GM21367 (cell line): Measurements from ENCODE around the gene SACM1L.
"Not testable (repeated sequence)": the region's sequence is repeated elsewhere in the genome, so short reads cannot be mapped to it uniquely, and the experiment has no call there.

ENCODE experiments used
- ATAC-seq: cut with Tn5 transposase; IDR thresholded peaks from one replicate; pipeline ENCODE4 v1.9.1; 2021; ENCODE audit not compliant: unreplicated experiment

The SACM1L gene

DNA sequence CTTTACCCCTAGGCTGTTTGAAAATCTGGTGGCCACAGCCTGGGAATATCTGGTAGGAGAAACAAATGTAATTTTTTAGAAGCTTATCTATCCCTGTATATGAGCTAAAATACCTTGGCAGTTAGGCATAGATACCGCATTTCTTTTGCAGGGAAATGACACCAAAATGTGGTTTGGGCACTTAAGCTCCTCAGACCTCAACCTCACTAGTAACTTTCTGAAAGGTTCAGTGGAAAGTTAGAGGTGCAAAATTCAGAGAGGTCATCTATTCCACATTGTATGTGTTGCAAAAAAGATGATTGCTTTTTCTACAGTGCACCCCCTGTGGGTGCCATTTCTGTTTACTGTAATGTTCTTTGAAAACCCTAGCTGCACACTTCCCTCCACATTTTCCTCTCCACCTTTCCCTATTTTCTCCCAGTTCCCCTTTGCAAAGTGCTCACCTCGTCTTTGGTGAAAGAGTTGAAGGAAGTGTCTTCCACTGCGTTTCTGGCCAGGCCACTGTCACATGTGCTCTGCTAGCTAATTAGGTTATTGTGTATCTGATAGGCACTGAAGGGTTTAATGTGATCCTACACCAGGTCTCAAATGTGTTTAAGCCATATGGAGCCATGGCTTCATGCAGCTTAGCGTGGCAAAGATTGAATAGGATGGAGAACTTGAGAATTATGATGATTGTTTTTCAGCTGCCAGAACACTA is 1.3 kb downstream of the SACM1L start:
- ATAC-seq, result no peak

DNA sequence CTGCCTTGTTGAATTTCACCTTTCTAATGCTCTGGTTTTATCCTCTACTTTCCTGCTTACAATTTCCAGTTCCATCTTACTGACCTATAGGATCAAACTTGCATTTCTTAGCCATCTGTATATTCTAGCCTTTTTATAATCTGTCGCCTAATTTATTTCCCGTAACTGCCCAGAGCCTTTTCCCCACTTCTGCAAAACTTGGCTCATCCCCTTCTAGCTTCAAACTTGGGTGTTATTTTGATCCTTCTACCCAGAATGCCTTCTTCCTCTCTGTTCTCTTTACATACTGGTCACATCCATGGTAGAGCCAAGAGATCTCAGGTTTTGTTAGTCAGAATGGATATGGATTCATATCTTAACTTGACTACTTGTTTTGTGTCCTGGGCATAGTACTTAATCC is 2.6 kb downstream of the SACM1L start:
- ATAC-seq, result no peak

DNA sequence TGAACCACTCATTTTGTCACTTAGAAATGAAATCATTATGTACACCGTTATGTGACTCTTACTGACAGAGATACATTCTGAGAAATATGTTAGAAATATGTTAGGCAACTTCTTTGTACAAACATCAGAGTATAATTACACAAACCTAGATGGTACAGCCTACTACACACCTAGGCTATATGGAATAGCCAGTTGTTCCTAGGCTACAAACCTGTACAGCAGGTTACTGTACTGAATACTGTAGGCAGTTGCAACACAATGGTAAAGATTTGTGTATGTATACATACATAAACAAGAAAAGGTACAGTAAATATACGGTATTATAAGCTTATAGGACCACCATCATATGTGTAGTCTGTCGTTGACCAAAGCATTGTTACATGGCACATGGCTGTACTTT is 3.7 kb downstream of the SACM1L start:
- no peak for ATAC-seq

DNA sequence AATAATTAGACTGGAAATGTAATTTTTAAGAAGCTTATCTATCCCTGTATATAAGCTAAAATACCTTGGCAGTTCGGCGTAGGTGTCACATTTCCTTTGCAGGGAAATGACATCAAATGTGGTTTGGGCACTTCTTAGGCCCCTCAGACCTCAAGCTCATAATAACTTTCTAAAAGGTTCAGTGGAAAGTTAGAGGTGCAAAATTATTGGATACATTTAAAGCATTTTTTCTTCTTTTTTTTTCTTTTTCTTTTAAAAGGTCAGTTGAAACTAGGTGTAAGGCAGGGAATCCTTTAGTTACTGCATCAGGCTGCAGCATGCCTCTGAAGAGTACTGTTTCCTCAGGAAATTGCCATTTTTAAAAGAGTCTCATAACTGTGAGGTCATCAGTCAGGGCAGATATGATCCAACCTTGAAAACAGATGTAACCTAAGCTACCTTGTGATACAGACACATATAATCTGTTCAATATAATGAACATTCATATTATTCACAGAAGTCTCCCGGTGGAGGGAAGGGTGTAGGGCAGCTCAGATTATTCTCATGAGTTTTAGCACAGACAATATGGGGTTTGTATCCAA is 4.8 kb downstream of the SACM1L start:
- no peak for ATAC-seq

DNA sequence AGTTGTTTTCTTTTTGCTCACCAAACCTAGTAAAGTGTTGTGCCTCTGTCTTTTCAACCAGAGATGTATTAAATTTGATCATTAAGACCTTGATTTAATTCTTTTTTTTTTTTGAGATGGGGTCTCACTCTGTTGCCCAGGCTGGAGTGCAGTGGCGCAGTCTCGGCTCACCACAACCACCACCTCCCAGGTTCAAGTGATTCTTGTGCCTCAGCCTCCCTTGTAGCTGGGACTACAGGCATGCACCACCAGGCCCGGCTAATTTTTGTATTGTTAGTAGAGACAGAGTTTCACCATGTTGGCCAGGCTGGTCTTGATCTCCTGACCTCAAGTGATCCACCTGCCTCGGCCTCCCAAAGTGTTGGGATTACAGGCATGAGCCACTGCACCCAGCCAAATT is 6.0 kb downstream of the SACM1L start:
- ATAC-seq, result not testable (repeated sequence)

DNA sequence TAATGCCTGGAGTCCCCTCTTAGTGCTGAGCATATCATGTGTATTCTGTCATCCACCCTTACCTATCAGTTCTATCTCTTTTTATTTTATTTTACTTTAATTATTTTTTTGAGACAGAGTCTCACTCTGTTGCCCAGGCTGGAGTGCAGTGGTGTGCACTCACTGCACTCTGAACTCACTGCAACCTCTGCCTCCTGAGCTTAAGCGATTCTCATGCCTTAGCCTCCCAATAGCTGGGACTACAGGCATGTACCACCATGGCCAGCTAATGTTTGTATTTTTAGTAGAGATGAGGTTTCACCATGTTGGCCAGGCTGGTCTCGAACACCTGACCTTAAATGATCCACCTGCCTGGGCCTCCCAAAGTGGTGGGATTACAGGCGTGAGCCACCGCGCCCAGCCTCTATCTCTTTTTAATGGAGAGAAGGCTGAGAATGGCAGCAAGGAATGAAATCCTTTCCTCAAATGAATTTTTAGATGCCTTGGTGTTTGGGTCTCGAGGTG is 11.4 kb downstream of the SACM1L start:
- no peak for ATAC-seq

DNA sequence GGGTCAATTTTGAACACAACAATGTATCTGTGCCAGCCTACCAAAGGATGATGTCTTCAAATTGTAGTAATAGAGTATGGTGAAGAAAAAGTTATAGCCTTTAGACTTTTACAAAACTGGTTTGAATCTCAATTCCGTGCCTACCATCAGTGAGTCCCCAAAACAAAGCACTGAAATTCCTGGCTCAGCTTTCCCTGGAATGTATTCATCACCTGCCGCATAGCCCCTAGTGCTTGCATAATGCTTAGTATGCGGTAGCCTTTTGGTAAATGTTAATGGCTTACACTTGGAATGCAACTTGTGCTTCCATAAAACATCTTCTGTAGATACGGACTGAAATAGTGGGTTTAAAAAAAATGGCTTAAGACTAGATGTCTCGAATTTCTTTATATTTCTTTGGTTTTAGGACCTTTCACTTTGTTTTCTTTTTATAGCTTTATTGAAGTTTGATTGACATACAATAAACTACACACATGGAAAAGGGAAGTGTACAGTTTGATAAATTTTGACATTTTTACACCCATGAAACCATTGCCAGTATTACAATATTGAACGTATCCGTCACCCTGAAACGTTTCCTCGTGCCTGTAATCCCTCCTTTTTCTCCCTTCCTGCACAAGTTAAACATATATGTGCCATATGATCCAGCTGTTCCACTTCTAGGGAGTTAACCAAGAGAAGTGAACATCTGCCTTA is 12.1 kb downstream of the SACM1L start:
- no peak for ATAC-seq

DNA sequence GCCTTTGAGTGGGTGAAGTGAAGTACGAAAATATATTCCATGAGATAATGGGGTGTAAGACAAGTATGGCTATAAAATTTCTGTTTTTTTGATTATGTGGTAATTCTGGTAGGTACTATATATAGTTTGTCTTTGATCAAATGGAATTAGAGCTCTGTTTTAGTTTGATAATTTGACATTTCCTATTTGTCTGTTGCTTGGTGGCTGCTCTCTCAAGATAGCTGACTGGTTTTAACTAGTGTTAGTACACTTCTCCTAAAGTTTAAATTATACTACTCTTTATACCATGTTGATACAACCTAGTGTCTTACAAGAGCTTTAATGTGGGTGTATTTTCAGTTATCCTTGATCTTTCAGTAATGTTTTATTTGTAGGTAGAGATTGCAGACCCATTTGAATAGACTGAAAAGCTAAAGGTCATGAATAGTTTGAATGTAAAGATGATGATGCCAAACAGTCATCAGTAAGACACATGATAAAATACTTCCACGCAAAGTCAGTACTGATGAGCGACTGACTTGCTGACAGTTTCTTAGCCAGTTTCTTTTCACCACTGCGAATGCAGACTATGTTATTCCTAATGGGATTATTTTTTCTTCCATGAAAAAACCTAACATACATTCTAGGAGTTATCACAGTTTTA is 15.2 kb downstream of the SACM1L start:
- ATAC-seq, result no peak

DNA sequence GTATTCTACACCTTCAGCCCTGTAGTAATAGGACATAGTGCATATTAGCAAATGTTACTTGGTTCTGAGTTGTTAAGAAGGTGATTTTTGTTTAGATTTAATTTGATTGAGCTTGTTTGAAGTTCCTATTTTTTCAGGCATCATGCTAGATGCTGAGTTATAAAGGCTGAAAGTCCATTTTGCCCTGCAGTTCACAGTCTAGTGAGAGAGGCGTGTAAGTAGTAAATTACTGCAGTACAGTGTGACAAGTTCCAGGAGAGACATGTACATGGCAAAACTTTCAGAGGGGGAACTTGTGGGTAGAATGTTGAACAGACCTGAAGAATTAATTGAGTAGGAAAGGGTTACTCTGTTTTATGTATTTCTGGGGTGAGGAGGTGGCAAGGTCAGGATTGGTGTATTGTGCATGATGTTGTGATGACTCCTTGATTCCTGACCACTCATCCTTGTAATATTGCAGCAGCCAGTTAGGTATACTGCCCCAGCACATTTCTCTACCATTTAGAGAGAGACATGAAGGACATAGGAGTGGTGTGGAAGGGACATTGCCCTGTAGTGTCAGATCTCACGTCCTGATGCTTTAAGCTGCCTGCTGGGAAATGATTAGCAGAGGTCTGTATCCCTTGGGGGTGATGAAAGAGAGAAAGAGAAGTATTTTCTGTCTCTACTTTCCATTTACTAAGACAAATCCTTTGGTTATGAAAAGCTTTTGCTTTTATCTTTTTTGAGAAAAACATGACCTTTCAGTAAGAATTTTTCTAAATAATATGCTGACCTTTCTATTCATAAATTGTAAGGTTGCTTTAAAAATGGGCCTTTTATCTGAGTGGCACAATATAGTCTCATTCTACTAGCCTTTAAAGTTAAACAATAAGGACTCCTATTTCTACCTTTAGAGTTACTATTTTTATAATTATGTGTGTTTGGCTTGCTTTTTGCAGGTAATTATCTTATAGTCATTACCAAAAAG is 16.9 kb downstream of the SACM1L start:
- no peak for ATAC-seq

DNA sequence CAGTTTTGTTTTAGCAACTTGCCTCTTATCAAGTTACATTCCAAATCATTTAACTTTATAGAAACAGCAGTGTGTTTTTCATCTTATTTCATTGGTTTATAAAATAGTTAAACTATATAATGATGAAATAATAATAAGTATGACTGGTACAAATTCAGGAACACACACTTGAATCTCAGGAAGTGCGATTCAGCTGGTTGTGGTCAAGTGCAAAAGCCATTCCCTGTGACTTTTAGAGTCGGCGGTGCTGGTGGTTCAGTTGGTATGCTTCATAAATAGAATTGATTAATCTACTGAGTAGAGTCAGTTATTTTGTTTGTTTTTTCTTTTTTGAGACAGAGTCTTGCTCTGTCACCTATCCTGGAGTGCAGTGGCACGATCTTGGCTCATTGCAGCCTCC is 22.7 kb downstream of the SACM1L start:
- no peak for ATAC-seq

DNA sequence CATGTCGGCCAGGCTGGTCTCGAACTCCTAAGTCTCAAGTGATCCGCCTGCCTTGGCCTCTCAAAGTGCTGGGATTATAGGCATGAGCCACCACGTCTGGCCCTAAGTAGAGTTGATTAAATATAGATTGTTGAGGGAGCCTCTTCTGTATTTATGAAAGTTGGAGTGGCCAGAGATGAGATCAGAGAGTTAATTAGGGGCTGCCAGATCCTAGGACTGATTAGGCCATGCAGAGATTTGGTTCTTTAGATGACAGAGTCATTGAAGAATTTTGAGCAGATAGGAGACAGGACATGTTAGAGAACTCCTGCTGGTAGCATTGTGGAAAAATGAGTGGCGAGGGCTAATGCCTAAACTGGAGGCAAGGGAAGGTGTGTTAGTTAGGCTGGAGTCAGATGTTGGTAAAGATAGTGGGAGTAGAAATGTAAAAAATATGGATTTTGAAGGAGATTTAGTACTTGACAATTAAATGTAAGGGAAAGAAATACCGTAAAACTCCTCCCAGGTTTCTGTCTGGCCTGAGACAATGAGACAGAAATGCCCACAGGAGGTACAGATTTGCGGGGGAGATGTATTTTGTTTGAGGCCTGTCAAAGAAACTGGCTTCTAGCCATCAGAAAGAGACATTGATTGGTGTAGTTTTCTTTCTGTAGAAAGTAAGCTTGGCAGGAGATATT is 23.4 kb downstream of the SACM1L start:
- no peak for ATAC-seq

DNA sequence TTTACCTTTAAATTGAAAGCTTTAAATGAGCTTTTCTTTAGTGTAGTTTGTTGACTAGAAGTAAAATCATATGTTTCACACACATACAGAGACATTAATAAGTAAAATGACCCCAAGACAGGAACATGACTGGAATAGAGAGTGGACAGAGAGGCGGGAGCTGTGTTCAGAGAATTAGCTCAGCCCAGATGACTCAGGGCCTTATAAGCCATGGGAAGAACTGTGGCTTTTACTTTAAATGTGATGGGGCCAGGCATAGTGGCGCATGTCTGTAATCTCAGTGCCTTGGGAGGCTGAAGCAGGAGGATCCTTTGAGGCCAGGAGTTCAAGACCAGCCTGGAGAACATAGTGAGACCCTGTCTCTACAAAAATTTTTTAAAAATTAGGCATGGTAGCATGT is 26.7 kb downstream of the SACM1L start:
- no peak for ATAC-seq

DNA sequence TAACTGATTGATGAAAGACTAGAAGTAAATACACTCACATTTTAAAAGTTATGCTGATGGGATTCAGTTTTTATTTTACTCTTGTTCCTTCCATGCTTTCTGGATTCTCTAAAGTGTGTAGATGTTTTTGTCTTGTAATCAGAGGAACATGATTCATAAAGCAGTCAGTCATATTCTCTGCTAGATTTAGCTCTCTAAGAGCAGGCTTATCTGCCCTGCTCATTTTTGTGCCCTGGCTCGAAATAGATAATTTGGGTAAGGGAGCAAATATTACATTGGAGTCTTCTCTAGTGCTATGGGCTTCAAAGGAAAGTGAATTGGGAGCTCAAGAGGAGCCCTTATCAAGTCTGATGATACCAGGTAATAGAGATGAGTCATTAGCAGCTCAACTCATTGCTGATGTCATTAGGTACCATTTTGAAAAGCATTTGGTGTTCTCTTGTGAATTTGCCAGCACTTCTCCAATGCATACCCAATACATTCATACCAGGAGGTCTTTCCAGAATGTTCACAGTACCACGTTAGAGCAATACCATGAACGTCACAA is 27.7 kb downstream of the SACM1L start:
- no peak for ATAC-seq

DNA sequence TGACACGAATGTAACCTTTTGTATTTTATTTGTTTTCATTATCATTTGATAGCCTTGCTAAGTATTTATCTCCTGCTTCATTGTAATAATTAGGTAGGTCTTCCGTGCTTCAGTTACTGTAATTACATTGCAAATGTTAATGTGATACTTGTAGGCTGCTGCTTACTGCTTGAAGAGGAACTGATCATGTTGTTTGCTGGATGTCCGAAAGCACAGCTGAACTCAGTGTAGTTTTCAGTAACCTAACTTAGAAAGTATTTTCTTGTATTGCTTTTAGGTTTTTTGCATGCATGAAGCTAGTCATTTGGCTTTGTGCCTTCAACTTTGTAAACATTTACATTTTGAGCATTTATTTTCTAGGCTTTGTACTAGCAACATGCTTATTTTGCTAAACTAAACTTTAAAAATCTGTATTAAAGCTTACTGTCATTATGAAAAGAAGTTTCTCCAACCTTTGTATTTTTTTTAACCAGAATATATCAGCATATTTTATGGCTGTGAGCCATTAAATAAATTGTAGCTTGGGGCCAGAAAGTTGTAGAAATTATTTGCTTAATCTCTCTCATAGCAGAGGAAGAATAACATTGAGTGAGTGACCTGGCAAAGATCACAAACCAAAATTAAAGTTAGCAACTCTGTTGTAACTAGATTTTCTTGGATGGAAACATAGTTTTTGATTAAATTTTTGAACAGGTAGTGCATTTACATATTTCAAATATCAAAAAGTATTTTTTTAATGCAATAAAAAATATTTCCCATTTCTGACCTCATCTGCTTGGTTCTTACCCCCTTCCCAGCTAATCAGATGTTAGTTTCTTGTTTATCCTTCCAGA is 30.7 kb downstream of the SACM1L start:
- ATAC-seq, result no peak

DNA sequence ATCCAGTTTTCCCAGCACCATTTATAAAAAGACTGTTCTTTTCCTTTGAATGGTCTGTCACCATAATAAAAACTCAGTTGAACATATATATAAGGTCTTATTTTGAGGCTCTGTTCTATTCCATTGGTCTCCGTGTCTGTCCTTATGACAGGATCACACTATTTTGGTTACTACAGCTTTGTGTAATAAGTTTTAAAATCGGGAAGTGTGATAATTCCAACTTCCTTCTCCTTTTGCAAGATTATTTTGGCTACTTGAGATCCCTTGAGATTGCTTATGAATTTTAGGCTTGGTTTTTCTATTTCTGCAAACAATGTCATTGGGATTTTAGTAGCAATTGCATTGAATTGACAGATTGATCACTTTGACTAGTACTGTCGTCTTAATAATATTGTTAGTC is 35.7 kb downstream of the SACM1L start:
- ATAC-seq, result no peak

DNA sequence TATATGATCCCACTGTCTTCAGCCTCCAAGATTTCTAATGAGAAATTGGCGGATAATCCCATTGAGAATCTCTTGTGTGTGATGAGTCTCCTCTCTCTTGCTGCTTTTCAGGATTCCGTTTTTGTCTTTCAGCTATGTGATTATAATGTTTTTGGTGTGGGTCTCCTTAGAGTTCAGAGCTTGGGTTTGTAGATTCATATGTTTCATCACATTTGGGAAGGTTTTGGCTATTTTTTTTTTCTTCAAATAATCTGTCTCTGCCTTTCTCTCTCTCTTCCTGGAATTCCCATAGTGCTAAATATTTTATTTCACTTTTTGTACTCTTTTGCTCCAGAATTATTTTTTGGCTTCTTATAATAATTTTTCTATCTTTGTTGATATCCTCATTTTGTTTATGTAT is 40.4 kb downstream of the SACM1L start:
- no peak for ATAC-seq

DNA sequence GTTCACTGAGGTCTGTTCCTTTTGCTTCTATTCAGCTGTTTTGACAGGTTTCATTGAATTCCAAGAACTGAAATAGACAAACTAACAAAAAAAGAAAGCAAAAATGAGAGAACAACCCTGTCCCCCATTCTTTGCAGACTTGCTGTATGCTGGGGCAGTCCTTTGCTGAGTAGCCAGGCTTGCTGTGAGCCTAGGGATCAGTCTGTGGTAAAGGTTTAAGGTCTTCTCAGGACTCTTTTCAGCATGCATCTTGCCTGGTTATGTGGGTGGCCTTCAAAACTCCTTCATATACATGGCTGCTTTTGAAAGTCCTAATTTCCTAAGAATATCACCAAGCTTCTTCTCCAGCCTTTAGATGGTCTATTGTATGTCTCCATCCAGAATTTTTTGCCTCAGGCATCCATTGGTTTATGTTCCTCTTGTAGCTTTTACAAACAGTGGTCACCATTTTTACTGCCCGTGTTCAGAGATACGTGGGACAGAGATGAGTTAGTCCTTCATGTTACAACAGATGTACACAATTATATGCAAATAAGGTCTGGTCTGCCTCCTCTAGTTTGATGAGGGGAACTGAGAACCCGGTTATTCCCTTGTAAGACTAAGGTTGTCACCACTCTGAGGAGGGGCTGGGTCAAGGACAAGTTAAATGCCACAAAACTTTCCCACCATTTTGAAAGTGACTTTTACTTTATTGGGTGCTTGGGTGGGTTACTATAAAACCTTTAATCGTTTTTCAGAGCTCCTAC is 41.4 kb downstream of the SACM1L start:
- ATAC-seq, result no peak

DNA sequence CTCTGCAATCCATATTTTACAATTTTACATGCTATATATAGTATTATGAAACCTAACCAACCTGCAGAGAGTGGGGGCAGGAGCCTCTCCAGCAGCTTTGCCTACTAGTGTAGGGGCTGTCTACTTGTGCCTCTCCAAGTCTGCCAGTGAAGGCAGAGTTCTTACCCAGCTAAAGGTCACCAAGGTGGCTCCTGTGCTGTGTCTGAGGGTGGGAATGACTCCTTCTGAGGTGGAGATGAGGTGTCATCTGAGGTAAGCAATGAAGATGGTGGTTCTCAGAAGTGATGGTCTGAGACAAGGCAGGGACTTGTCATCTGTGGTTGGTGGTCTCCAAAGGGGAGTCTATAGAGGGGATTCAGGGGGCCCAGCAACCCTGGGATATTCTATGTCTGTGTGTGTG is 47.5 kb downstream of the SACM1L start:
- ATAC-seq, result no peak
